GM19397 (cell line): ENCODE data around the gene LRP1B.
A peak's percentile ranks its signal among the peaks of the same experiment; 100 is the strongest.

ENCODE experiments used
- ATAC-seq: cut with Tn5 transposase; IDR thresholded peaks from one replicate; pipeline ENCODE4 v1.9.1; 2021; ENCODE audit warnings: mild to moderate bottlenecking, moderate library complexity; ENCODE audit not compliant: unreplicated experiment

The LRP1B gene

DNA sequence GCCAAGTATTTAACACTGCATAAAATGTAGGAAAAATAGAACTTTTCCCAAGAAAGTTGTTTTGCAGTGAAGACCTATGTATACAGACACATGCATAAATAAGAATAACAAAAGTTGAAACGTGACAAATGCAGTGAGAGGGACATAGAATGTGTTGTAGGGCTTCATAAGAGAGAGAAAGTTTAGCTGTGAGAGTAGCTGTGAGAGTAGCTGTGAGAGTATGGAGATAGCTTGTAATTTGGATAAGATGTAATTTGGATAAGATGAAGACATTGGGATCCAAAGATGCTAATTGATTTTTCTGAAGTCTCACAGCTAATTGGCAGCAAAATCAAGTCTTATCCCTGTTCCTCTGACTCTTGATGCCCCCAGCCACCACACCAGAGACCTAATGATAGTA is 170.9 kb downstream of the LRP1B start:
- ATAC-seq, result no peak

- ATAC-seq, result no peak
These were observed 171.8 kb downstream of the LRP1B start for GRCh38 chr2:141959016-141959415.

DNA sequence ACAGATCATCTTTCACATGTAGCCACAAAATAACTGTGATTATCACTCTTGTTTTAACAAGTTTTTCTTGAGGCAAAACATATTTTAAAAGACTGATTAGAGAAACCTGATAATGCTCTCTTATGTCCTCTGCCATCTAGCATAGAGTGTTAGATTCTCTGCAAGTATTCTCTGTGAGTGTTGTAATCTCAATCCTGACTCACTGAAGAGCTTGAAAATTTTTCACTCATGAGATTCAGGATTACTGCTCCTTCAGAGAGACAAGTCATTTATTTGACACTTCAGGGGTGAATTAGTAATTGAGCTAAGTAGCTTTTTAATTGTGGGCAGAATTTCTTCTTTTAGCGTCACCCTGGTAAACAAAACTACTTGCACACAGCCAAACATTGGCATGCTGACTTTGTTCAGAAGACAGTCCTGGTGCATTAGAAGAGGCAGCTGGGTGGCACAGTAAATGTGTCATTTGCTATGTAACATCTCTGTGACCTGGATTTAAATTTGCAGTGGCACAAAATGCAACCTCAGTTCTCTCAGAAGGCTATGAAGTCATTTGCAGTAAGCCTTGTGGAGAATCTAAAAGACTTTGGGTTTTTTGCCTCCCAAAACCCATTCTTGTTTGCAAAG is 172.9 kb downstream of the LRP1B start:
- no peak for ATAC-seq

GRCh38 chr2:141957321-141957720 is 173.5 kb downstream of the LRP1B start:
- no peak for ATAC-seq

DNA sequence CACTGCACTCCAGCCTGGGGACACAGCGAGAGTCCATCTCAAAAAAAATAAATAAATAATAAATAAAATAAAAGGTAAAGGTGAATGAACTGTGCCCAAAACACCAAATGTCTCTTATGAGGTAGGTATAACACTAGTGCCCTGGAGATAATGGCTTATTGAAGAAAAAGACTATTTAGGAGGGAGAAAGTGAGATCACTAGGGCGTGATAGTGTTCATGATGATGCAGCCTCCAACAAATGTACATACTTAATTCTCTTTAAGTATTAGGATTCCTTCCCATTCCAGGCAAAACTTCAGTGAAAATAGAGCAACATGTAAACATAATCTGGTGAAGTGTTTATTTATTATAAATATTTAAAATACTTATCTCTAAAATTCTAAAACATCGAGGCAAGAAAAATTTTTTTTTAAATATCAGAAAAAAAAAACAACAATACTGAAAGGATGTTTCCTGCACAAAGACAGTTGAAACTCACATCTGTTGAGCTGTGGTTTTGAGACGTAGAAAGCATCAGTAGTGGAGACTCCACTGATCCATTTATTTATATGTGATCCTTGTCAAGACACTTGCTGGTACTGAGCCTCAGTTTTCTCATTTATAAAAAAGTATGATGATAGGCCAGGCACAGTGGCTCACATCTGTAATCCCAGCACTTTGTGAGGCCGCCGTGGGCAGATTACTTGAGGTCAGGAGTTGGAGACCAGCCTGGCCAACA is 183.3 kb downstream of the LRP1B start:
- no peak for ATAC-seq

DNA sequence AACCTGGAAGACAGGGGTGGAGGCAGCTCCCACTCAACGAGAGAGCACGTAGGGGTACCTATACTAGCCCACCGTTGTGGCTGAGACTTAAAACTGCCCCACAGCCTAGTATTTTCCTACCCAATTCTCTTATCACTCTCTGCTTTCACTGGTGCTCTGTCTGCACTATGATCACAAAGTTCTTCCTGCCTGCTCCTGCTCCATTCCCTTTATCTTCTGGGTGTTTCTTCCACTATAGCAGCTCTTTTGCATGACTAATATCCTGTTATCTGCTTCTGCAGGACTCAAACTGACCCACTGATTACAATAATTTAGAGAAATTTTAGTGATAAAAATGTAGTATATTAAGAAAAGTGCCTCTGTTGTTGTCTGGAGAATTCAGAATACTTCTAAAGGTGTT is 184.8 kb downstream of the LRP1B start:
- no peak for ATAC-seq

- ATAC-seq, result no peak
These were observed 186.9 kb downstream of the LRP1B start for GRCh38 chr2:141943918-141944317.

DNA sequence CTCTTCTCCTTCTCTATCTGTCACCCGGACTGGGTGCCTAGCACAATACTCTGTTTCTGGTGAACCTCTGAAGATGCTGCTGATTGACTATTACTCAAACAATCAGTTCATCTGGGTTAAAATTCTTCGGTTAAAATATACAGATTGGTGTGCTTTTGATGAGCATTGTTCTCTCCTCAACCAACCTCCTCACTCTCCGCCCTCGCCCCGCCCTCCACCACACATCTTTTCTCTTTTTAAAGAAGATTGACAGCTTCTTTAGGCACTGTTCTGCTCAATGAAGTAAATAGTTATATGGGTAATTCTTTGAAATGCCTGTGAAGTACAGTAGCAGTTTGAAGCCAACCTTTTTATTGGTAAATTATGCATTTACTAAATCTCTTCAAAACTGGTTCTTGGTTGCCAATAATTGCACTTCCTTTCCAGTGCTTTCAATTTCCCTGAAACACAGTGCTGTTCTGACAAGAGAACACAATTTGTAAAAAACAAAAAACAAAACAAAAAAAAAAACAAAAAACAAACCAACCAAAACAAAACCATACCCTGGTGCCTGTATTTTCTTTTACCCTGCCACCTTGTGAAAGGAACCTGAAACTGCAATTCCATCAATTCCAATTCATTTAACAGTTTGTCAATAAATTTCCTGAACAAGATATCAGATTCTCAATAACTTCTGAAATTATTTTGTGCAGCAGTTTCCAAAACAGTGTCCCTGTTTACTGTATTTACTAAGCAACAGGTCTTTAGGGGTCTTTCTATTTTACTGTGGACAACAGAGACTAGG is 188.6 kb downstream of the LRP1B start:
- no peak for ATAC-seq

DNA sequence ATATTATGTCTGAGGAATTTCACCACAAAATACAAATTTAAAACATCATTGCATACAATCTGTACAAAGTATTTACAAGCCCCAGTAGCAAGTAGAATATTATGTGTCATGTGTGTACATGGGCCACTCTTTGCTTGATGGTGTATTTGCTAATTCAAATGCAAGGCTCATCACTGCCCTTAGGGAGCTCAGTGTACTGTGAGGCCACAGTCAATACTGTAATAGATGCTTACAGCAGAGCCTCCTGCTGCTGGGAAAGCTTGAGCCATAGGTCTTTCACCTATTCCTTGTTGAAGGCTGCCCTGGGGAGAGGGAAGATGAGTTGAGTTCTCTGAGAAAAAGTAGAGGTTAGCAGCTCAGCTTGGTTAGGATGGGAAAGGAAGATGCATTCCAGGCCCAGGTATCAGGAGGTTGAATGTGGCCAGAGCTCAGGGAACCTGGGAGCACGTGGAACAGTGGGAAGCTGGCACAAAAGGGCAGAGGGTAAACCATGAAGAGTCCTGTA is 189.6 kb downstream of the LRP1B start:
- no peak for ATAC-seq

DNA sequence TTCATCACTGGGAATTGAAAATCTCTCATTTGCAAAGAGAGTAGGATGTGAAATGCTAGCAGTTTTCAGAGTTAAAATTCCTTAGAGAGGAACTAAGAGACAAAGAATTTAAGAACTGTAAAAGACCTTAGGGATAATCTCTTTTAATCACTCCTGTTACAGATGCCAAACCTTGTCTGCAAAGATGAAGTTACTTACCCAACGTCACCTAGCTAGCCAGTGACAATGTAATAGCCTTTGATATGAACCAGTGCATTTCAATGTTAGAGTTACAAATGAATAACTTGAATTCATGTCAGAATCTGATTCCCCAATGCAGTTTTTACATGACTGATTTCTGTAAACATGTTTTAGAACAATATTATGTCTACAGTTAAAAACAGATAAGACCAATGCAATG is 190.1 kb downstream of the LRP1B start:
- no peak for ATAC-seq

- ATAC-seq, result no peak
These were observed 197.6 kb downstream of the LRP1B start for GRCh38 chr2:141933226-141933625.

DNA sequence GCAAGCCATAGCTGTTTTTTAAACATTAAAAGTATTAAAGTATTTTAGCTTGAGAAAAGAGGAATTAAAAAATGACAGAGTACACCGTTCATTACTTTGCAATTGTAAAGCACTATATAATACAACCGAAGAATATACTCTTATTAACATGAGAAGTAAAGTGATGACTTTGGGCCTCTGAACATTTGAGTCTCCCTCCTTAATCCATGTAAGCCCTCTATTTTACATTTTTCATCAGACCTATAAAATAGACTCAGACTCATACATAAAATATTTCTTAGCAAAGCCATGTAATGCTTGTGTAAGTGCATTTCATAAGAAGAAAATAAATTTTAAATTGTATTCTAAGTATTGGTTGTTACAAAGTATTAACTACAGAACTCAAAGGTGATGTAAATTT is 198.6 kb downstream of the LRP1B start:
- no peak for ATAC-seq

- no peak for ATAC-seq
These were observed 199.0 kb downstream of the LRP1B start for GRCh38 chr2:141931797-141932196.

DNA sequence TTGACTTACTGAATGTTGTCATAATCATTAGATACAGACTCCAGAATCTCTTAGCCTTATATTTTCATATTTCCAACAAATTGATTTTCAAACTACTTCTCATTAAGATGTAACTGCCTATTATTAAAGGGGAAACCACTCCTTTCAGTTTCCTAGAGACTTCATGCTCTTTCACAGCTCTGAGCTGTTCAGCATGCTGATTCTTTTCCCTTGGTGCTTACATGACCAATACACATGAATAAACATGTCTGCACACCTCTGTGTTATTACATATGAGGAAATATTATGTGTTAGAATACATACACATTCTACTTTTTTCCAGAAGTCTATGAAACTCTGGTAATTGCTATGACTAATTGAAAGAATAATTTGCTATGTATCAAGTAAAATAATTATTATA is 200.0 kb downstream of the LRP1B start:
- ATAC-seq, result no peak

DNA sequence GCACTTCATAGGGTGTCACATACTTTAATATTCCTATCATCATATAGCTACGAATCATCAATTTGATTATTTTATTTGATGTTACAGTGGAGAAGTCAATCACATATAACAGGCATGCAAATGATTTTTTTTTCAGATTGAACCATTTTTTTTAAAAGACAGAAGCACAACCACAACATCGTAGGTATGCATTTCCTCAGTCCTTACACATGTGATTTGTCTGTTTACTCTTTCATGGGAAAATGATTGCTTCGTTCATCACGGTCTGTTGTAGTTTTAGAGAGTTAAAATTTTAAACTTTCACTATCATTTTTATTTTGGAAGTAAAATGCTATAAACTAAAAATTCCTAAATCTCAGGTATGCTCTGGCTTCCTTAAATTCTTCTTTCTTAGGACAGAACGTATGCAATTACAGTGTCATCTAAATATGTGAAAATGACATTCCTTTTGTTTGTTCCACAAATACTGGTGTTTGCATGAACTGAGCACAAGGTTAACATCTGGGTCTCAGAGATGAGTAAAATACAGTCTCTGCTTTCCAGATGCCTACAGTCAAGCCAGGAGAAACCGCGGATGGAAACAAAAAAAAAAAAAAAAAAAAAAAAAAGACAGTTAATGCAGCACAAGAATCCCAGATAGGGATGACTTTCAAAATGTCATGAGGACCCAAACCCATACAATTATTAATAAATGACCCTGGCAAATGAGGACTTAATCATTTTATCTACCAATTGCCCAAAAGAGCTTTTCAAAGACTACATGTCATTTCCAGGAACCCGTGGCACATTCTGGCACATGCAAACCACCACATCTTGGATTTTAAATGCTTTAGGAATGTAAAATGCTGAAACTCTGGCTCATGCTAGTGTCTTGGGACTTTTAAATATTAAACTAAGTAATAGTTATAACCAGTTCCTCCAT is 201.2 kb downstream of the LRP1B start:
- ATAC-seq, result no peak

- ATAC-seq, result no peak
These were observed 202.3 kb downstream of the LRP1B start for GRCh38 chr2:141928476-141928875.

DNA sequence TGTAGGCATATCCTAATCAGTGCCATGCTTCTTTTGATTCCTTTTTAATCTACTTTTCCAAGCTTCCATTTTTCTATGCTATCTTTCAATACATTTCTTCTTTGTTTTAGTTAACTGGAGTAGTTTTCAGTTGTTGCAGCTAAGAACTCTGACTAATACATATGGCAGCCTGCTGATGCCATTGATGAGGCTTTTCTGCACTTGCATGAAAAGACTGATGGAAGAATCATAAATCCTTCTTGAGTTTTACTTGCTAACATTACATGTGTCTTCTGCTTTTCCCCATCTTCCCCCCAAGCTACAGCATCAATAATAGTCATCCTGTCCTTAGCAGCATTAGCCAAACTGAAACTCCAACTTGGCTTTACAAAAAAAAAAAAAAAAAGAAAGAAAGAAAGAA is 203.3 kb downstream of the LRP1B start:
- ATAC-seq, result no peak

- ATAC-seq, result no peak
These were observed 205.3 kb downstream of the LRP1B start for GRCh38 chr2:141925511-141925910.

- no peak for ATAC-seq
These were observed 207.2 kb downstream of the LRP1B start for GRCh38 chr2:141923657-141924056.

DNA sequence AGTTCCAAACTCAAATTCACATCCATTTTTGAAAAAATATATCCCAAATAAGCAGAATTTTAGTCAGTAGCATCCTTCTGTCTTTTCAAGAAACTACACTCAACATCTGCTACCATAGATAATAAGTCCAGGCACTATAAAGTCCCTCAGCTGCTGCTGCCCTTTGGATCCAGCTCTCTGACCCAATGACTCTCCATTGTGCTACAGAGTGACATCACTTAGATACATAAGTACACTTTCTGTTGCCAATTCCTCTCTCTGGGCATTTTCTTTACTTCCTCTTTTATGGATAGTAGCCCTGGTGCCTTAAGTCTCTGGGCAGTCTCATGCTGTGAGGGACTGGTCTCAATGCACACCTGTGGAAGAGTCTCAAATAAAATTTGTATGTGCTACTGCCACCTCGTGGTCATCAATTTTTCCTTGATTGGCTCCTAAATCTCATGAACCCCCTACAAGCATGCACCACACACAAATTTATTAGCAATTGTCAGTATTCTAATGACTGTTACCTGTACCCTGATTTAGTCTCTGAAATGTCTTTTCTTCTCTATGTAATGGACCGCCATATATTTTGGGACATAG is 219.2 kb downstream of the LRP1B start:
- peak; percentile 88 for ATAC-seq
